Endothelial cell of umbilical vein (primary cell): ENCODE data around the gene PKNOX2. TPM values are rescaled to one million over a fixed set of nuclear protein-coding genes. Genes with fewer than 3 reads are reported as not detected.

ENCODE experiments used
- BruUV-seq: library from RNA; stranded (reverse); fragments of 400-500 nt; replicated peaks from 2 replicates; lab custom pipeline; 2021; lab: Mats Ljungman, UMichigan
- CTCF ChIA-PET: fragments of 300-600, 350-600 bp; sonication (Branson Sonifier 250); formaldehyde crosslinking; loops from one replicate; lab custom pipeline; 2021; ENCODE audit warnings: antibody characterized with exemption, inconsistent platforms; lab: Charles Lee
- POLR2A ChIA-PET: fragments of 300-600, 350-600 bp; sonication (Branson Sonifier 250); formaldehyde crosslinking; loops from one replicate; lab custom pipeline; 2021; ENCODE audit warnings: antibody characterized with exemption, inconsistent platforms; lab: Charles Lee
- DNase-seq: peaks from one replicate; pipeline ENCODE4 v3.0.0-alpha.2; 2011; ENCODE audit warnings: low read depth, low spot score
- FAIRE-seq: peaks from 2 replicates; lab custom pipeline; 2011; peaks lifted over from hg19 to GRCh38; lab: Jason Lieb, UNC
- H2AFZ ChIP-seq: 2 replicates; pipeline ENCODE4 v1.6.0; 2012; ENCODE audit warnings: low read depth, low read length, control low read depth, inconsistent platforms
- H3K27ac ChIP-seq: 2 replicates; pipeline ENCODE4 v1.5.1; 2011; ENCODE audit warnings: low read depth, mild to moderate bottlenecking, control low read depth, low read length, moderate library complexity; ENCODE audit not compliant: insufficient read depth
- H3K27me3 ChIP-seq, 2 experiments: 2 replicates each; pipeline versions ENCODE4 v1.6.0 to v1.6.1; 2011; ENCODE audit warnings: low read length in 2 of 2, mixed read lengths in 1 of 2; ENCODE audit not compliant: control insufficient read depth in 2 of 2, insufficient read depth in 2 of 2
- H3K36me3 ChIP-seq, 2 experiments: 2 replicates in 1 of 2; 3 replicates in 1 of 2; pipeline ENCODE4 v1.5.1; 2011; ENCODE audit warnings: low read length in 2 of 2, mild to moderate bottlenecking in 1 of 2, moderate library complexity in 1 of 2; ENCODE audit not compliant: control insufficient read depth in 2 of 2, insufficient read depth in 2 of 2; ENCODE audit errors: extremely low read depth in 1 of 2
- H3K4me1 ChIP-seq: 3 replicates; pipeline ENCODE4 v1.5.1; 2011; ENCODE audit warnings: mild to moderate bottlenecking, low read length; ENCODE audit not compliant: control insufficient read depth, insufficient read depth; ENCODE audit errors: extremely low read depth
- H3K4me2 ChIP-seq: 2 replicates; pipeline ENCODE4 v1.6.1; 2011; ENCODE audit warnings: low read length, control low read depth, mixed read lengths; ENCODE audit not compliant: insufficient read depth
- H3K4me3 ChIP-seq, 3 experiments: fragments of 200-600 bp in 1 of 3; sonication (generic), shearing (Covaris generic) in 1 of 3; replicated peaks in 1 of 3; 2 replicates each; pipeline ENCODE4 v1.5.1; 2011 to 2016; ENCODE audit warnings: control low read depth in 3 of 3, low read length in 3 of 3, mild to moderate bottlenecking in 2 of 3, inconsistent platforms in 1 of 3, low read depth in 1 of 3, moderate library complexity in 1 of 3; ENCODE audit not compliant: insufficient read depth in 1 of 3
- H3K79me2 ChIP-seq: 2 replicates; pipeline ENCODE4 v1.6.0; 2012; ENCODE audit warnings: low read length, inconsistent platforms; ENCODE audit not compliant: control insufficient read depth, insufficient read depth
- H3K9ac ChIP-seq: replicated peaks from 2 replicates; pipeline ENCODE3; 2011; ENCODE audit warnings: low read length, control low read depth; ENCODE audit not compliant: insufficient read depth; ENCODE audit errors: extremely low read depth
- H3K9me1 ChIP-seq: replicated peaks from 3 replicates; pipeline ENCODE4 v1.6.0; 2011; ENCODE audit warnings: mild to moderate bottlenecking, low read length; ENCODE audit not compliant: control insufficient read depth, insufficient read depth; ENCODE audit errors: extremely low read depth
- H3K9me3 ChIP-seq: replicated peaks from 2 replicates; pipeline ENCODE4 v1.5.1; 2012; ENCODE audit warnings: low read length, inconsistent platforms; ENCODE audit not compliant: control insufficient read depth, insufficient read depth
- H4K20me1 ChIP-seq: replicated peaks from 2 replicates; pipeline ENCODE3; 2011; ENCODE audit warnings: mild to moderate bottlenecking, low read length; ENCODE audit not compliant: control insufficient read depth, insufficient read depth; ENCODE audit errors: extremely low read depth
- EZH2 ChIP-seq: IDR thresholded peaks from 2 replicates; pipeline ENCODE4 v1.6.1; 2012; ENCODE audit warnings: borderline replicate concordance, low read depth, mild to moderate bottlenecking, moderate library complexity, low read length, inconsistent platforms; ENCODE audit not compliant: severe bottlenecking
- FOS ChIP-seq: IDR thresholded peaks from 2 replicates; pipeline ENCODE4 v1.6.1; 2011; ENCODE audit warnings: mild to moderate bottlenecking, low read length, moderate library complexity, borderline replicate concordance; ENCODE audit not compliant: insufficient read depth
- GATA2 ChIP-seq: IDR thresholded peaks from 2 replicates; pipeline ENCODE4 v1.7.0; 2011; ENCODE audit warnings: low read depth, mild to moderate bottlenecking, moderate library complexity, mixed read lengths, low read length; ENCODE audit not compliant: insufficient read length, insufficient read depth
- MYC ChIP-seq: IDR thresholded peaks from one replicate; pipeline ENCODE4 v1.6.1; 2011; ENCODE audit warnings: mild to moderate bottlenecking, low read depth, low read length
- POLR2A ChIP-seq: IDR thresholded peaks from 2 replicates; pipeline ENCODE4 v1.6.1; 2012; ENCODE audit warnings: low read depth, mild to moderate bottlenecking, control low read depth, low read length
- dilution Hi-C: fragments of 300-500 bp; cut with MboI; formaldehyde crosslinking; loops from one replicate; pipeline ENCODE4 v1.15.0; 2019; ENCODE audit warnings: low sequenced_read_pairs; ENCODE audit not compliant: extremely low pct_ligation_motif_present
- intact Hi-C: fragments of 100-400 bp; cut with micrococcal nuclease; formaldehyde crosslinking; loops from one replicate; pipeline ENCODE4 v1.10.0; 2022
- polyA plus RNA-seq, 4 experiments: library from polyadenylated mRNA; depleted of rRNA in 3 of 4; stranded (reverse) in 3 of 4; unstranded in 1 of 4; fragments of >200 nt; gene quantifications; 2 replicates each; pipeline versions ENCODE4 v1.2.1 to v1.2.3, GENCODE V29; 2011 to 2012; ENCODE audit warnings: missing spikeins in 1 of 4
- total RNA-seq: library from RNA; stranded (reverse); gene quantifications from 2 replicates; pipeline ENCODE4 v1.2.3, GENCODE V29; 2021
- TF ChIP-seq, protein P1 (sequence below), 2 donors: IDR thresholded peaks; 1 replicate in 1 of 2; 2 replicates in 1 of 2; pipeline ENCODE4 v1.5.1; 2011; ENCODE audit warnings: low read length in 2 of 2, mild to moderate bottlenecking in 2 of 2, moderate library complexity in 2 of 2, control low read depth in 1 of 2, inconsistent platforms in 1 of 2, low read depth in 1 of 2; ENCODE audit not compliant: insufficient read depth in 1 of 2; ENCODE audit errors: extremely low read depth in 1 of 2
- TF ChIP-seq, protein P2 (sequence below): IDR thresholded peaks from 2 replicates; pipeline ENCODE4 v1.6.1; 2011; ENCODE audit not compliant: insufficient read depth, insufficient read length

The PKNOX2 gene
- total and polyA plus RNA-seq, 2 donors (not counting 3 experiments of a cell fraction or from before 2014, with no cell fraction given), result 0.11 to 0.91 TPM

DNA sequence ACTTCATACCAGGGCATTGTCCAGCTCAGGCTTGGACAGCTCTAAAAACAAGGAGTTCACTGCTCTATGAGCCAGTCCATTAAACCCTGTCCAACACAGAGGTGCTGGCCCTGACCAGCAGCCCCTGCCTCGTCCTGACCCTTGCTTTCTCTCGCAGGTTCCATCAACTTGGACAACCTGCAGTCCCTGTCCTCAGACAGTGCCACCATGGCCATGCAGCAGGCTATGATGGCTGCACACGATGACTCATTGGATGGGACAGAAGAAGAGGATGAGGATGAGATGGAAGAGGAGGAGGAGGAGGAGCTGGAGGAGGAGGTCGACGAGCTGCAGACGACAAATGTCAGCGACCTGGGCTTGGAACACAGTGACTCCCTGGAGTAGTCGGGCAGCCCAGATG, 266.5 kb downstream of the PKNOX2 start:
- FAIRE-seq (no peak), DNase-seq (no peak)
- H3K4me1 ChIP-seq, result no peaks in the 10 kb centered on the region
- H3K79me2 ChIP-seq, result no peaks in the 10 kb centered on the region
- H3K27me3 ChIP-seq, result no peaks in the 10 kb centered on the region
- H3K4me3 ChIP-seq, result no peak overlapping the region
- intact Hi-C loops (no loop called here), dilution Hi-C loops (no loop called here)
- no peak overlapping the region for H3K4me2 ChIP-seq
- ChIA-PET CTCF (interaction anchor here (1.0 to 4.3 kb wide), 10 partner anchors 8 to 472 kb away, joined by 3 to 50 read pairs (median 7); no protein-coding TSS in a partner anchor), POLR2A (no interaction called here)
- TF ChIP-seq GATA2 (no peak), FOS (no peak), EZH2 (no peak), MYC (no peak), POLR2A (no peak)
- TF ChIP-seq, protein P1, sequence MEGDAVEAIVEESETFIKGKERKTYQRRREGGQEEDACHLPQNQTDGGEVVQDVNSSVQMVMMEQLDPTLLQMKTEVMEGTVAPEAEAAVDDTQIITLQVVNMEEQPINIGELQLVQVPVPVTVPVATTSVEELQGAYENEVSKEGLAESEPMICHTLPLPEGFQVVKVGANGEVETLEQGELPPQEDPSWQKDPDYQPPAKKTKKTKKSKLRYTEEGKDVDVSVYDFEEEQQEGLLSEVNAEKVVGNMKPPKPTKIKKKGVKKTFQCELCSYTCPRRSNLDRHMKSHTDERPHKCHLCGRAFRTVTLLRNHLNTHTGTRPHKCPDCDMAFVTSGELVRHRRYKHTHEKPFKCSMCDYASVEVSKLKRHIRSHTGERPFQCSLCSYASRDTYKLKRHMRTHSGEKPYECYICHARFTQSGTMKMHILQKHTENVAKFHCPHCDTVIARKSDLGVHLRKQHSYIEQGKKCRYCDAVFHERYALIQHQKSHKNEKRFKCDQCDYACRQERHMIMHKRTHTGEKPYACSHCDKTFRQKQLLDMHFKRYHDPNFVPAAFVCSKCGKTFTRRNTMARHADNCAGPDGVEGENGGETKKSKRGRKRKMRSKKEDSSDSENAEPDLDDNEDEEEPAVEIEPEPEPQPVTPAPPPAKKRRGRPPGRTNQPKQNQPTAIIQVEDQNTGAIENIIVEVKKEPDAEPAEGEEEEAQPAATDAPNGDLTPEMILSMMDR (IDR thresholded peaks at IDR 0.05; ENCODE audit: extremely low read depth in 1 of 2, insufficient read depth in 1 of 2, low read depth in 1 of 2, low read length in 2 of 2), result no peak
- no peak overlapping the region for H3K9ac ChIP-seq
- H3K27ac ChIP-seq, result no peak overlapping the region
- BruUV-seq, result no TSS peak
- no peaks in the 10 kb centered on the region for H3K9me1 ChIP-seq
- H2AFZ ChIP-seq, result no peak overlapping the region
- no peaks in the 10 kb centered on the region for H3K9me3 ChIP-seq
- no peaks in the 10 kb centered on the region for H4K20me1 ChIP-seq
- H3K36me3 ChIP-seq, result no peaks in the 10 kb centered on the region

DNA sequence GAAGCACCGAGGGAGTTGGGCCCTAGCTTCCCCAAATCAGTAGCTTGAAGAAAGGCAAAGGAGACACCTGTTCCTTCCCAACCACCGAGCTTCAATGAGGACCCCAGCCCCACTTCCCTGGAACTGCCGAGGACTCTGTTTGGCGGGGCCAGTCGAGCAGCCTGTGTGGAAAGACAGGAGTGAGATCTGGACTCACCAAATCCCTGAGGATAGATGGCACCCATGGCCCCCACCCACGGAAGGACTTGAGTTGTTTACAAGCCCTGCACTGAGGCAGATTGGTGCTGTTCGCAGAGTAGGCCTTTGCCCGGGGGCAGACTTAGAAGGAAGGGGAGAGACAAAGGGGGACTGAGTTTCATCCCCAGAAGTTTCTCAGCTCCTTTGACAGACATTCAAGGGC, 266.9 kb downstream of the PKNOX2 start:
- H3K36me3 ChIP-seq, result no peaks in the 10 kb centered on the region
- no peak overlapping the region for H3K27ac ChIP-seq
- POLR2A ChIA-PET, result no interaction called here
- dilution Hi-C loops, result no loop called here
- H3K9me1 ChIP-seq, result no peaks in the 10 kb centered on the region
- H3K9me3 ChIP-seq, result no peaks in the 10 kb centered on the region
- BruUV-seq, result no TSS peak
- TF ChIP-seq, protein P2, sequence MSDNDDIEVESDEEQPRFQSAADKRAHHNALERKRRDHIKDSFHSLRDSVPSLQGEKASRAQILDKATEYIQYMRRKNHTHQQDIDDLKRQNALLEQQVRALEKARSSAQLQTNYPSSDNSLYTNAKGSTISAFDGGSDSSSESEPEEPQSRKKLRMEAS, result no peak
- intact Hi-C loops, result no loop called here
- no peak overlapping the region for H3K9ac ChIP-seq
- no peak overlapping the region for H3K4me3 ChIP-seq
- CTCF ChIA-PET, result interaction anchor here (1.2 to 4.3 kb wide), 9 partner anchors 8 to 443 kb away, joined by 3 to 50 read pairs (median 9); no protein-coding TSS in a partner anchor
- FAIRE-seq, result no peak
- no peak overlapping the region for H3K4me2 ChIP-seq
- no peaks in the 10 kb centered on the region for H3K4me1 ChIP-seq
- no peaks in the 10 kb centered on the region for H3K79me2 ChIP-seq
- no peak for DNase-seq
- H3K27me3 ChIP-seq, result no peaks in the 10 kb centered on the region
- no peaks in the 10 kb centered on the region for H4K20me1 ChIP-seq
- H2AFZ ChIP-seq, result no peak overlapping the region
